ENCODE measurements around the gene CALD1. TPM values are rescaled to one million over a fixed set of nuclear protein-coding genes. Genes with fewer than 3 reads are reported as not detected.

The CALD1 gene
- total RNA-seq, 3 donors from 2014 or later = 40.3 to 1,241 (median 134) TPM

DNA sequence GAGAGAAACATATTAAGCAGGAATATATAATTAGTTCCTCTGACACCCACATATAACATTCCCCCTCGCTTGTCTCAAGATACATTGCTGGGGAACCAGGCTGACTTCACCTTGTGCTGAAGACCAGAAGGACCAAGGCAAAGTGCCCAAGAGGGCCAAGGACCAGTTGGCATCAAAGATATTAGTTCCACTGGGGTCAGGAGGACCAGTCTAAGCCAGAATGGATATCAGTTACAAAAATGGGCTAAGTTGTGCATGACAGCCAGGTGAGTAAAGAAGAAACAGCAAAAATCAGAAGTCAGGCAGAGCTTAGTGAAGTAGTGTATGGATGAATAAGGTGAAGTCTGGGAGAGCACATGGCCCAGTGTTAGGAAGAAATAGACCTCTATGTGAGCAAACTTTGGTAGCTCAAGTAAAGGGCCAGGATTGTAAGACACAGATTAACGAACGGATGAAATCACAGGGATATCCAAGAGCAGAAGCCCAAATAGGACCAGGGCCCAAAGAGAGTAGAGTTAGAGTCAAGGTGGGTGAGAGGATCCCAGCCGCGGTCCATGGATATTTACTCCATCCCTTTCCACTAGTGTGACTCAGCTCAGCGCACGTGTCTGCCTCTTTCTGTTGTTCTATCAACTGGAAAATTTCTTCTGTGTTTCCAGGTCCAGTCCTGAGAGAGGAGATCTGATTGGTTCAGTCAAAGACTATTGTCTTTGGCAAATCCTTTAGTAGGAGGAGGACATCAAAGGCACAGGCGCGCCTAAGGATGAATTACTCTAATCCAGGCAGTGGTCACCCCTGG, 5.0 kb downstream of the CALD1 start:
- H3K4me3 ChIP-seq = no peak overlapping the region

DNA sequence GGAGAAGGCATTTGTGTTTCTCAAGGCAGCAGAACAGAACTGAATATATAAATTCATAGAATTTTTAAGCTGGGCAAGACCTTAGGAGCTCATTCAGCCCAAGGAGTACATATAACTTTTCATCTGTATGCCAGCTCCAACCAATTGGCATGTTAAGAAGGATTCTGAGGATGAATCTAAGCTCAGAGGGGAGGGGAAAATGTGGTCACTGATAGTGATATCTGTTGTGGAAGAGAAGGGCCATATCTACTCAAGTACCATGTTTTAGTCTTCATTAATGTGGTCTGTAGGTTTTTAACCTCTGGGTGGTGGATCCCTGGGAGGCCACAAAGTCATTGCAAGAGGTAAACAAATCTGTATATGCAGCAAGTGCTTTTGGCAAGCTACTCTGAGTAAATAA, 6.4 kb downstream of the CALD1 start:
- Histone ChIP-seq H3K9me3 (no peaks in the 10 kb centered on the region), H3K4me1 (ENCODE audit: low read depth) (no peaks in the 10 kb centered on the region), H3K36me3 (ENCODE audit: low read depth) (no peaks in the 10 kb centered on the region), H3K4me3 (no peak overlapping the region)
- DNase-seq (no peak), ATAC-seq (no peak)
- intact Hi-C loops (cut with DNase I, micrococcal nuclease) = no loop called here
- TF ChIP-seq, protein P1, sequence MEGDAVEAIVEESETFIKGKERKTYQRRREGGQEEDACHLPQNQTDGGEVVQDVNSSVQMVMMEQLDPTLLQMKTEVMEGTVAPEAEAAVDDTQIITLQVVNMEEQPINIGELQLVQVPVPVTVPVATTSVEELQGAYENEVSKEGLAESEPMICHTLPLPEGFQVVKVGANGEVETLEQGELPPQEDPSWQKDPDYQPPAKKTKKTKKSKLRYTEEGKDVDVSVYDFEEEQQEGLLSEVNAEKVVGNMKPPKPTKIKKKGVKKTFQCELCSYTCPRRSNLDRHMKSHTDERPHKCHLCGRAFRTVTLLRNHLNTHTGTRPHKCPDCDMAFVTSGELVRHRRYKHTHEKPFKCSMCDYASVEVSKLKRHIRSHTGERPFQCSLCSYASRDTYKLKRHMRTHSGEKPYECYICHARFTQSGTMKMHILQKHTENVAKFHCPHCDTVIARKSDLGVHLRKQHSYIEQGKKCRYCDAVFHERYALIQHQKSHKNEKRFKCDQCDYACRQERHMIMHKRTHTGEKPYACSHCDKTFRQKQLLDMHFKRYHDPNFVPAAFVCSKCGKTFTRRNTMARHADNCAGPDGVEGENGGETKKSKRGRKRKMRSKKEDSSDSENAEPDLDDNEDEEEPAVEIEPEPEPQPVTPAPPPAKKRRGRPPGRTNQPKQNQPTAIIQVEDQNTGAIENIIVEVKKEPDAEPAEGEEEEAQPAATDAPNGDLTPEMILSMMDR (IDR thresholded peaks at IDR 0.05) = no peak

More for the DNA sequence above, 5.0 kb downstream of the CALD1 start:
- intact Hi-C loops (cut with DNase I, micrococcal nuclease) = no loop called here
- TF ChIP-seq, protein P1 (IDR thresholded peaks at IDR 0.05) = no peak
- Histone ChIP-seq H3K4me1 (ENCODE audit: low read depth) (no peaks in the 10 kb centered on the region), H3K9me3 (no peaks in the 10 kb centered on the region), H3K36me3 (ENCODE audit: low read depth) (no peaks in the 10 kb centered on the region)
- DNase-seq (no peak), ATAC-seq (no peak)

DNA sequence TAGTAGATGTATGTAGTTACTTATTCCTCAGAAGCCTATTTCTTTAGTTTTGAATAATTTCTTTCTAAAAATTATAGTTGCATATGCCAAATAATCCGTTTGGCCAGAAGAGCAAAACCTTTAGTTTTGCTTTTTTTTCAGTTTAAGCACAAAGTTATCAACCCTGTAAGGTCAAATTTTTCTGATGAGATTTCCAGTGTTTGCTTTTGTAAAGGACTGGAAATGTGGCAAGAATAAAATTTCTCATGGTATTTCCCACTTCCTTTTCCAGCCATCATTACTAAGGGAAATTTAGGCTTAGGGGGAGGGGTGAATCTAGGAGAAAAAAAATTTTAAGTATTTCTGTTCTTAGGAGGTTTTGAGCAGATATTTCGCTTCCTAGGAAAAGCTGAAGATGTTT, 7.6 kb downstream of the CALD1 start:
- DNase-seq (no peak), ATAC-seq (no peak)
- Histone ChIP-seq H3K9me3 (no peaks in the 10 kb centered on the region), H3K4me3 (no peak overlapping the region), H3K36me3 (ENCODE audit: low read depth) (no peaks in the 10 kb centered on the region), H3K4me1 (ENCODE audit: low read depth) (no peaks in the 10 kb centered on the region)
- TF ChIP-seq, protein P1 (IDR thresholded peaks at IDR 0.05) = no peak
- intact Hi-C loops (cut with DNase I, micrococcal nuclease) = no loop called here

DNA sequence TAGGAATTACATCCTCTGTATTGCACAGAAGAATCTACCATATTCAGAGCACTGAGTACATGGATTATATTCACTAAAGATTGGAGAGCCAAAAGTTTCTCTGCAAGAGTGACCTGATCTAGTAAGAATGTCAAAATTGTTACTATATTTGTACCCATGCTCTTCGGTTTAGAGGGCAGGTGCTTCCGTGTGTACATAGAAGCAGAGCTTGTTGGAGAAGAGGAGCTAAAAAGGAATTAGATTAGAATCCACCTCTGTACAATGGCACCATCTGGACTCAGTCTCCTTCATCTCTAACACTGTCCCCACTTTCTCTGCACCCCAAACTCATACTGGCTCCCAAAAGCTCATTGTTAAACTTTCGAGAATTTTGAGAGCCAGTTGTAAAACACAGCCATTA, 8.3 kb downstream of the CALD1 start:
- DNase-seq = no peak
- no peaks in the 10 kb centered on the region for H3K9me3 ChIP-seq
- TF ChIP-seq, protein P1 (IDR thresholded peaks at IDR 0.05) = no peak
- ATAC-seq = no peak
- H3K36me3 ChIP-seq (ENCODE audit: low read depth) = no peaks in the 10 kb centered on the region
- intact Hi-C loops (cut with DNase I, micrococcal nuclease) = no loop called here
- H3K4me1 ChIP-seq (ENCODE audit: low read depth) = no peaks in the 10 kb centered on the region
- H3K4me3 ChIP-seq = no peak overlapping the region

DNA sequence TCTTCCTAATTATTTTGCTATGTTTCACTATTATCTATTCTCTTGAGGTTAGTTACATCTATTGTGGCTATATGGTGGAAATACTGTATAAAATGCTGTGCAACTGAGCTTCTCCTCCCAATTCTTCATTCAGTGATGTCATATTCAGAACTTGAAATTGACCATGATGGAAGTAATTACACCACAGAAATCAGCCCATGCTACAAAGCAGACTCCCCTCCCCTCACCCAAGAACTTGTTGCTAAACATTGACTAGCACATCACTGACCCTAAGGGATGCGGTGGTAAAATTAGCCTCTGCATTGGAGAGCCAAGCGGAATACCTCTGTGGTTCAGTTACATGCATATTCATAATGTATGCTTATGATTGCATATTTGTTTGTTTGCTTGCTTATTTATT, 8.8 kb downstream of the CALD1 start:
- intact Hi-C loops (cut with DNase I, micrococcal nuclease) = no loop called here
- no peaks in the 10 kb centered on the region for H3K4me1 ChIP-seq (ENCODE audit: low read depth)
- no peaks in the 10 kb centered on the region for H3K36me3 ChIP-seq (ENCODE audit: low read depth)
- H3K9me3 ChIP-seq = no peaks in the 10 kb centered on the region
- no peak for DNase-seq
- H3K4me3 ChIP-seq = no peak overlapping the region
- no peak for ATAC-seq
- TF ChIP-seq, protein P1 (IDR thresholded peaks at IDR 0.05) = no peak
